Panc1 (cell line): Measurements from ENCODE around the gene MTHFD2L.

Experiments used
- POLR2AphosphoS5 ChIP-seq: IDR thresholded peaks from 2 replicates; pipeline ENCODE4 v1.6.1; 2012; ENCODE audit warnings: mild to moderate bottlenecking, low read depth, low read length, moderate library complexity
- SIN3A ChIP-seq: IDR thresholded peaks from 2 replicates; pipeline ENCODE4 v1.6.1; 2012; ENCODE audit warnings: low read depth, mild to moderate bottlenecking, low read length, moderate library complexity, borderline replicate concordance; ENCODE audit not compliant: insufficient read depth
- TF ChIP-seq, protein P1 (sequence below), 2 experiments: IDR thresholded peaks; 2 replicates each; pipeline ENCODE4 v1.6.1; 2011 to 2012; ENCODE audit warnings: low read depth in 2 of 2, control low read depth in 1 of 2, low read length in 1 of 2, mild to moderate bottlenecking in 1 of 2, moderate library complexity in 1 of 2; ENCODE audit not compliant: insufficient read depth in 1 of 2
- TF ChIP-seq, protein P2 (sequence below): fragments of 450-650 bp; IDR thresholded peaks from 2 replicates; pipeline ENCODE4 v1.5.1; 2017; ENCODE audit warnings: mild to moderate bottlenecking

DNA sequence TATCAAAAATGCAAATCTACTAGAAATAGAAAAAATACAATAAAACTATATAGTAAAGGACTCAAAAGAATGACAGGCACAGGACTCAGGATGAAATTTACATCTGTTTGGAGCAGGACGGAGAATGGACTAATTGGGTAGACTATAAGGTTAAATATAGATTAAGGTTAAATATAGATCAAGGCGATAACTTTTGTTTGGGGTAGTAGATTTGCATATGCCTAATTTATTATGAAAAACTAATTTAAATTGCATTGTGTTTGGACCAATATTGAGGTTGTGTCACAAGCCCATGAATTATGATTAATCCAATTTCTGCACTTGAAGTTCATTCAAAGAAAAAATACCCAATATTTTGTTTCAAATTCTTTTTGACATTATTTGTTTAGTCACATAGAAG, 31.0 kb downstream of the MTHFD2L start:
- TF ChIP-seq, protein P1, sequence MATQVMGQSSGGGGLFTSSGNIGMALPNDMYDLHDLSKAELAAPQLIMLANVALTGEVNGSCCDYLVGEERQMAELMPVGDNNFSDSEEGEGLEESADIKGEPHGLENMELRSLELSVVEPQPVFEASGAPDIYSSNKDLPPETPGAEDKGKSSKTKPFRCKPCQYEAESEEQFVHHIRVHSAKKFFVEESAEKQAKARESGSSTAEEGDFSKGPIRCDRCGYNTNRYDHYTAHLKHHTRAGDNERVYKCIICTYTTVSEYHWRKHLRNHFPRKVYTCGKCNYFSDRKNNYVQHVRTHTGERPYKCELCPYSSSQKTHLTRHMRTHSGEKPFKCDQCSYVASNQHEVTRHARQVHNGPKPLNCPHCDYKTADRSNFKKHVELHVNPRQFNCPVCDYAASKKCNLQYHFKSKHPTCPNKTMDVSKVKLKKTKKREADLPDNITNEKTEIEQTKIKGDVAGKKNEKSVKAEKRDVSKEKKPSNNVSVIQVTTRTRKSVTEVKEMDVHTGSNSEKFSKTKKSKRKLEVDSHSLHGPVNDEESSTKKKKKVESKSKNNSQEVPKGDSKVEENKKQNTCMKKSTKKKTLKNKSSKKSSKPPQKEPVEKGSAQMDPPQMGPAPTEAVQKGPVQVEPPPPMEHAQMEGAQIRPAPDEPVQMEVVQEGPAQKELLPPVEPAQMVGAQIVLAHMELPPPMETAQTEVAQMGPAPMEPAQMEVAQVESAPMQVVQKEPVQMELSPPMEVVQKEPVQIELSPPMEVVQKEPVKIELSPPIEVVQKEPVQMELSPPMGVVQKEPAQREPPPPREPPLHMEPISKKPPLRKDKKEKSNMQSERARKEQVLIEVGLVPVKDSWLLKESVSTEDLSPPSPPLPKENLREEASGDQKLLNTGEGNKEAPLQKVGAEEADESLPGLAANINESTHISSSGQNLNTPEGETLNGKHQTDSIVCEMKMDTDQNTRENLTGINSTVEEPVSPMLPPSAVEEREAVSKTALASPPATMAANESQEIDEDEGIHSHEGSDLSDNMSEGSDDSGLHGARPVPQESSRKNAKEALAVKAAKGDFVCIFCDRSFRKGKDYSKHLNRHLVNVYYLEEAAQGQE (IDR thresholded peaks at IDR 0.05; ENCODE audit: insufficient read depth in 1 of 2, low read depth in 2 of 2, low read length in 1 of 2): no peak
- TF ChIP-seq, protein P2, sequence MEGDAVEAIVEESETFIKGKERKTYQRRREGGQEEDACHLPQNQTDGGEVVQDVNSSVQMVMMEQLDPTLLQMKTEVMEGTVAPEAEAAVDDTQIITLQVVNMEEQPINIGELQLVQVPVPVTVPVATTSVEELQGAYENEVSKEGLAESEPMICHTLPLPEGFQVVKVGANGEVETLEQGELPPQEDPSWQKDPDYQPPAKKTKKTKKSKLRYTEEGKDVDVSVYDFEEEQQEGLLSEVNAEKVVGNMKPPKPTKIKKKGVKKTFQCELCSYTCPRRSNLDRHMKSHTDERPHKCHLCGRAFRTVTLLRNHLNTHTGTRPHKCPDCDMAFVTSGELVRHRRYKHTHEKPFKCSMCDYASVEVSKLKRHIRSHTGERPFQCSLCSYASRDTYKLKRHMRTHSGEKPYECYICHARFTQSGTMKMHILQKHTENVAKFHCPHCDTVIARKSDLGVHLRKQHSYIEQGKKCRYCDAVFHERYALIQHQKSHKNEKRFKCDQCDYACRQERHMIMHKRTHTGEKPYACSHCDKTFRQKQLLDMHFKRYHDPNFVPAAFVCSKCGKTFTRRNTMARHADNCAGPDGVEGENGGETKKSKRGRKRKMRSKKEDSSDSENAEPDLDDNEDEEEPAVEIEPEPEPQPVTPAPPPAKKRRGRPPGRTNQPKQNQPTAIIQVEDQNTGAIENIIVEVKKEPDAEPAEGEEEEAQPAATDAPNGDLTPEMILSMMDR: no peak
- TF ChIP-seq POLR2AphosphoS5 (no peak), SIN3A (no peak)
